Ishikawa (cell line): ENCODE measurements around the gene EREG.

ENCODE experiments used
- CEBPB ChIP-seq: IDR thresholded peaks from 2 replicates; pipeline ENCODE4 v1.6.1; 2012
- CREB1 ChIP-seq: IDR thresholded peaks from 2 replicates; pipeline ENCODE4 v1.6.1; 2012; ENCODE audit warnings: low read depth
- EGR1 ChIP-seq: IDR thresholded peaks from 2 replicates; pipeline ENCODE4 v1.6.1; 2012
- EP300 ChIP-seq: IDR thresholded peaks from 2 replicates; pipeline ENCODE4 v1.6.1; 2012; ENCODE audit warnings: borderline replicate concordance
- FOXM1 ChIP-seq: IDR thresholded peaks from 2 replicates; pipeline ENCODE4 v1.6.1; 2012; ENCODE audit warnings: low read depth, borderline replicate concordance
- MAX ChIP-seq: IDR thresholded peaks from 2 replicates; pipeline ENCODE4 v1.6.1; 2012
- NFIC ChIP-seq: IDR thresholded peaks from 2 replicates; pipeline ENCODE4 v1.6.1; 2012
- RAD21 ChIP-seq: IDR thresholded peaks from 2 replicates; pipeline ENCODE4 v1.6.1; 2012; ENCODE audit warnings: low read depth
- REST ChIP-seq: IDR thresholded peaks from 2 replicates; pipeline ENCODE4 v1.6.1; 2012; ENCODE audit warnings: low read depth, mild to moderate bottlenecking
- TAF1 ChIP-seq: IDR thresholded peaks from 2 replicates; pipeline ENCODE4 v1.6.1; 2012; ENCODE audit warnings: low read depth, mild to moderate bottlenecking
- TCF12 ChIP-seq: IDR thresholded peaks from 2 replicates; pipeline ENCODE4 v1.6.1; 2012; ENCODE audit warnings: low read depth
- TEAD4 ChIP-seq: IDR thresholded peaks from 2 replicates; pipeline ENCODE4 v1.6.1; 2012
- USF1 ChIP-seq: IDR thresholded peaks from 2 replicates; pipeline ENCODE4 v1.6.1; 2012
- YY1 ChIP-seq: IDR thresholded peaks from 2 replicates; pipeline ENCODE4 v1.6.1; 2012; ENCODE audit warnings: low read depth
- ZBTB7A ChIP-seq: IDR thresholded peaks from 2 replicates; pipeline ENCODE4 v1.6.1; 2012; ENCODE audit warnings: low read depth

EREG gene

GRCh38 chr4:74339501-74339900 lies 25.4 kb upstream of the EREG start:
- TF ChIP-seq TAF1 = no peak
- TF ChIP-seq NFIC = no peak
- TF ChIP-seq FOXM1 = no peak
- no peak for TF ChIP-seq USF1
- TF ChIP-seq EGR1 = no peak
- TF ChIP-seq REST = no peak
- no peak for TF ChIP-seq MAX
- no peak for TF ChIP-seq CEBPB
- TF ChIP-seq EP300 = no peak
- no peak for TF ChIP-seq ZBTB7A
- no peak for TF ChIP-seq TCF12
- TF ChIP-seq RAD21 = no peak
- no peak for TF ChIP-seq YY1
- no peak for TF ChIP-seq CREB1

GRCh38 chr4:74344031-74344430 lies 20.9 kb upstream of the EREG start:
- TF ChIP-seq FOXM1 (no peak), RAD21 (no peak), EGR1 (no peak), NFIC (no peak), CREB1 (no peak), ZBTB7A (no peak), USF1 (no peak), CEBPB (no peak), TEAD4 (no peak), MAX (no peak), EP300 (no peak), TCF12 (no peak), TAF1 (no peak), YY1 (no peak), REST (no peak)

- no peak for TF ChIP-seq CEBPB
- TF ChIP-seq RAD21 = no peak
- no peak for TF ChIP-seq ZBTB7A
- no peak for TF ChIP-seq NFIC
- TF ChIP-seq TEAD4 = no peak
- no peak for TF ChIP-seq TAF1
- no peak for TF ChIP-seq MAX
- no peak for TF ChIP-seq FOXM1
Observed at GRCh38 chr4:74353858-74354257, 11.1 kb upstream of the EREG start.

GRCh38 chr4:74357965-74358364 lies 7.0 kb upstream of the EREG start:
- TF ChIP-seq NFIC (no peak), EP300 (no peak), REST (no peak), USF1 (no peak), CEBPB (no peak), FOXM1 (no peak), TCF12 (no peak), EGR1 (no peak), CREB1 (no peak), RAD21 (no peak)
